ENCODE measurements around the gene BEND6. TPM values are rescaled to one million over a fixed set of nuclear protein-coding genes. Genes with fewer than 3 reads are reported as not detected.

BEND6 gene
- total RNA-seq, 1 experiment from 2014 or later: 18.9 TPM

GRCh38 chr6:56940977-56941376 is 13.9 kb upstream of the BEND6 start:
- no peak for DNase-seq (ENCODE audit: low spot score)

DNA sequence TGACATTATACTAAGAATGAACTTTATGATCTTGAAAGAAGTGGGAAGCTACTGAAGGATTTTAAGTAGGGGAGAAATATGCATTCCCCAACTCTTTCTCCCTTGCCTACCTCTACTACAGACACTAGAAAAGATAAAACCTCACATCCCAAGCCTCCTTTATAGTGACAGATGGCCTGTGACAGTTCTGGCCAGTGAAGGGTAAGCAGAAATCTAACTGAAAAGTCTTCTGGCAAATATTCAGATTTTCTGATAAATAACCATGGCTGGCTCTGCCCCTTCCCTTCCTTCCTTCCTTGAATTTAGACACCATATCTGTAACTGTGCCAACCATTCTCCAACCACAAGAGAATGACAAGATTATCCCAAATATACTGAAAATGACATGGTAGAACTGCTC is 10.2 kb upstream of the BEND6 start:
- DNase-seq (ENCODE audit: low spot score): no peak

DNA sequence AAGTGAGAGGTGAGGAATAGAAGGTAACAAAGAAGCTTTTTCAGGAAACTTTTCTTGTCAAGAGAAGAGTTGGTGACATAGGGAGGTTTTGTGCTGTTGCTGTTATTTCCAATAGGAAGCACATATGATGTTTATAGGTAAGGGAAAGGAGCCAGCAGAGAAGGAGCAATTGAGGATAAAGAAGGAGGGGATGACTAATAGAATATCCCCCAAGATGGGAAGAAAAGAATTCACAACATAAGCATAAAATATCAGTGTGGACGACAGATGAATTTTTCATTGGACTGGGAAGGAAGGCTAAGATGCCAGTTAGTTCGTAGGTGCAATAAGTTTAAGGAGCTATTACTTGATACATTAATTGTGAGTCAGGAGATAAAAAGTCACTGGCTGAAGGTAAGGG is 8.5 kb upstream of the BEND6 start:
- no peak for DNase-seq (ENCODE audit: low spot score)

DNA sequence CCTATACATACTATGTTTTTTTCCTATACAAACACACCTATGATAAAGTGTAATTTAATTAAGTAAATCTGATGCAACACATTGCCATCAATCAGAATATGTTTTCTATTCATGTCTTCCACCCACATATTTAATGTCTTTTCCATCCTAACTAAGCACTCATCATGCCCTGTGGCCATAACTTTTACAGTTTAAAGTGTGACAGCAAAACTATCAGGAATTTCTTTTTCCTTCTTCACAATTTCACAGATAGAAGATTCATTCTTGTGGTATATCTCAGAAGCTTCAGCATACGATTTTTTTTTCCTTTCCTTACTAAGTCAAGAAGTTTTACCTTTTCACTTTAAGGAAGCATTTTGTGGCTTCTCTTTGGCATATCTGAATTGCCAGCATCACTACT is 7.0 kb upstream of the BEND6 start:
- DNase-seq (ENCODE audit: low spot score): no peak

GRCh38 chr6:56949265-56949664 is 5.6 kb upstream of the BEND6 start:
- DNase-seq (ENCODE audit: low spot score): no peak

DNA sequence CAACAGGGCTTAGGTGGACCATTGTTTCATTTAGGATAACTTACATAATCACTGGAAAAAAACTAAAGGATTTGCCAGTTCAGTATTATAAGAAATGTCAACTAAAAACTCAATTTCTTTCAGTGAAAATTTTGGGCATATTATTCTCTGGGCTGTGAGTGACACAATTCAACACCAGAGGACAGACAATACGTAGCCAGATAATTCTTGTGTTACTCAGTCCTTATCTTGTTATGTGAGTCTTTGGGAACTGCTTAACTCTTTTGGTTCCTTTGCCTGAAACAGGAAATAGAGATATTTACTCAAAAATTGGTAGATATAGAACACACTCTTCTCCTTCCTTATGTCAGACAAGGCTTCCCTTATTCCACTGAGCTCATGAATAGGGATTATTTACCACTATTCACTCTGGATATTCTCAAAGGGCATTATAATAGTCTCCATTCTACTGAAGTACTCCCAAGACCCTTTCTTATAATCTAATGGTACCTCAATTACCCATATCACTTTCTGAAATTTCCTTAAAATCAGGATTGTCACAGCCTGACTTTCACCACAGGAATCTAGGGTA is 4.9 kb upstream of the BEND6 start:
- no peak for DNase-seq (ENCODE audit: low spot score)

GRCh38 chr6:56951049-56951831 is 3.7 kb upstream of the BEND6 start:
- DNase-seq (ENCODE audit: low spot score): no peak

DNA sequence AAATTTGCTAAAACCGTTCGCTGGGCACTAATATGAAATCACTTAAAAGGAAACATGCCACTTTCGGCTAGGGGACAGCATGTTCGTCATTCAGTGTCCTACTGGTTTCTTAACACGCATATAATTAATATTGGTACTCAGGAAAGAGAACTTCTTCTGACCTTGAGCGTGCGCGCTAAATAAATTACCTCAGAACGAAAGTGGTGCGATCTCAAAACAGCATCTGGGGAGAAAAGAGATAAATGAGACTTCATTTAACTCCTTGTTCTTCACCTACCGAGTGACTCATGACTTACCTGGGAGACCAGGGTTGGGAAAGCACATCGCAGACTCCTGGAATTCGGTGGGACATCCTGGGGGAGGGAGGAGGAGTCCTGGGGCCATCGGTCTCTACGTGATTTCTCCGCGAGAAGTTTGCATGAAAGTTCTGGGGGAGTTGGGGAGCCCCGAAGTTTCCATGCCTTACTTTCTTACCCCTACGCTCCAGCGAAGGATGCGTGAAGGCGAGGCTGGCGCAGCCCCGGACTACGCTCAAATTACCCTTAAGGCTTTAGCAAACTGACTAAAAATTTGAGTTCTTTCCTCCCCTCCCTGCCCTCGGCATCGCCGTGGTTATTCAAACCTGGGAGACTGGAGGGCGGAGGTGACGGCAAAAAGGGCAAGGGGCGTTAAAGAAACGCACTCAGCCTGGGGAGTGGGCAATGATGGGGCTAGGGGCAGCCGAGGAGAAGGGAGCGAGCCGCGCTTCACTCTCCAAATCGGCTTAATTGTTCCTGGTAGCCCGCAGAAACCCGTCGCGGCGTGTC is 1.1 kb upstream of the BEND6 start:
- DNase-seq (ENCODE audit: low spot score): no peak

DNA sequence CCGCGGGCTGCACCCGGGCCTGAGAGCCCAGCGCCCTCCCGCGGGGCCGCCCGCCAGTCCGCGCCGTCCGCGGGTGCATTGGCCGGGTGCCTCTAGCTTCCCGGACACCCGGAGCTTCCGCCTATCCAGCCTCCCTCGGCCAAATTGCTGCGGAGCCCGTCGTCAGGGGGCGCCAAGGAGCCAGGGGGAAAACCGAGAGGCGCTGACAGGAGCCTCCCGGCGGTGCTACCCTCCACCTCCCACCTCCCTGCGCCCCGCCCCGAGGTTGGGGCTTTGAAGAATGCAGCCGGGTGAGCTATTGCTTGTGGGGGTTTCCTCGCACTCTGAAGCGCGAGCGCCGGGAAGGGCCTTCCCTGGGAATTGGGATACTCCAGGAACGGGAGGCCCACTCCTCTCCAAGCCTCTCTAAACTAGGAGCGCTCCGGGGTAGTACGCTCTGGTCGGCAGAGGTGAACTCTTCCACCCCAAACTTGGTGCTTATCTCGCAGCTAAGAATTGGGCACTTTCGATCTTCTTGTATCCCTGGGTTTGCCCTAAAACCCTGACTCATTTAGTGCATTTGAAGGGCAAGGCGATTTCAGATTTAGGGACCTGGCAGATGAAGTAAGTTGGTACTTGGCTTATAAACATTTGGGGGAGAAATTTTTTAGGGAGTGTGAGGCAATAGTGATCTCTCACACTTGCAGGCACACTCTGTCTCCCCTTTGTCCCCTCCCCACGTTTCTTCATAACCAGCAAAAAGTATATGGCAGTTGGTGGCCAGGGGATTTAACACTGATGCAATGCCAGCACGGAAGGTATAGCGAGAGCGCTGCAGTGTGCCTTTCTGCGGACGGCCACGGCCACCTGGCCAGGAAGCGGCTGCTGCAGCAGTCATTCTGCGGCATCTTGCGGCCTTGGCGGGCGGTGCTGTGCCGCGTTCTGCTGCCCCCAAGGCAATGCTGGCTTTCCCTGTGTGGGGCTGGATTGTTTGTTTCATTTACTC is 556 bp downstream of the BEND6 start:
- DNase-seq (ENCODE audit: low spot score): peak; percentile 94

DNA sequence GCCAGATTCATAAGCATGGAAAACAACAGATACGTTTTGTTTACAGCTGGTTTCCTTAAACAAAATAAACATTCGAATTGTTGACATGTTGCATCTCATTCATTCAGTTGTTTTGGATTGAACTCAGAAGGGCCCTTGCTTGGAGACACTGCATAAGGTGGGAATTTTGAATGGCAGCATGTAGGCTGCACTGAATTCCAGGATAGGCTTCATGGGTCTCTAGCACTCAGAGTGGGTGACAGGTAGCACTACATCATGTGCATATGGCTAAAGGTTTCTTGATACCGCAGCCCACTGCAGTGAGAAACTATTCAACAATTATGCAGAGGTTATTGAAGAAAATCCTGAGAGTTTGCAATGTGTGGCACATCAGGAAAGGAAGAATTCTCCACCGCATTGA is 1.6 kb downstream of the BEND6 start:
- no peak for DNase-seq (ENCODE audit: low spot score)

- DNase-seq (ENCODE audit: low spot score): no peak
Observed at GRCh38 chr6:56957856-56958255, 2.9 kb downstream of the BEND6 start.

DNA sequence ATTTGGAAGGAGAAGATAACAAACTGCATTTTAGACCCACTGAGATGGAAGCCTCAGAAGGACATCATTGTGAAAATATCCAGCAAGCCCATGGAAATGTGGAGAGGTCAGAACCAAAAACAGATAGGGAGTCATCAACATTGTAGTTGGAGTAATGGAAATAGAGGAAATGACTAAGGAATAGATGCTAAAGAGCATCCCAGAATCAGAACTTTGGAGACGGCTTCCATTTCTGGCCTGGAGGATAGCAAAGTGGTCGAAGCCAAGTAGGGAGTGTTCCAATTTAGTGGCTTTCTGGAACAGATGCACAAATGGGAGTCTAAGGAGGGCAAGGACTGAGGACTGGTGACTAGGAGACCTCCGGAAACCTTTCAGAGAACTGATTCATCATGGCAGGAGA is 3.6 kb downstream of the BEND6 start:
- DNase-seq (ENCODE audit: low spot score): no peak

GRCh38 chr6:56959094-56959493 is 4.2 kb downstream of the BEND6 start:
- DNase-seq (ENCODE audit: low spot score): no peak

GRCh38 chr6:56959938-56960337 is 5.0 kb downstream of the BEND6 start:
- no peak for DNase-seq (ENCODE audit: low spot score)

DNA sequence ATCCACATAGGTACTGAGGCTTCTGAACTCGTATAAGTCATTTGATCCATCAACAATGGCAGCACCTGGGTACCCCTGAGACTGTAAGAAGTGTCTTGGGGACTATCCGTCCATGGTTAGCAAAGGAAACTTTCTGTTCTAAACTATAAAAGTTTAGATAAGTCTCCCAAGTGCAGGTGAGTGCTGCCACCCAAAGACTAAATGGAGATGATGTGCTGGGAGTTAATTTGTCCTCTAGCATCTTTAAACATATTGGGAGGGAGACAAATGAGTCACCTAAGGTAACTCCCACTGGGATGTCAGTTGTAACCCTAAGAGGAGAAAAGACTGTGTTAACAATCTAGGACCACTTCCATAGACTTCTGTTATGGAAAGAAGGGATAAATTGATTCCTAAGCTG is 6.2 kb downstream of the BEND6 start:
- DNase-seq (ENCODE audit: low spot score): no peak

DNA sequence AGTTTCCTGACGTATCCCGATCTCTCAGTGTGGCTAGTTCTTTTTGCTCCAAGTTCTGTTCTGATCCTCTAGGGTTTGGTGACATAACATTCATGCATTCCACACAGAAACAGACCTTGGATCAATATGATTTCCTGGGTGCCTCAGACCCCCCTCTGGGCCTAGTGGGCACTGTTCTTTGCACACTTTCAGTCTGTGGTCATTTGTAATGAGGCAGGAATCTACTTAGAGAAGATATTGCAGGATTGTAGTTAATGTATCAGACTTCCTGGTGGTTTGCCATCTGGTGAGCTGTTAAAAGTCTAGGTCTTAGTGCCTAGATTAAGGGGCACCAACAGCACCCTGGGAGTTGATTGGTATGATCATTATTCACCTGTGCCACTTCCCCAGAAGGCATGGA is 7.5 kb downstream of the BEND6 start:
- no peak for DNase-seq (ENCODE audit: low spot score)

DNA sequence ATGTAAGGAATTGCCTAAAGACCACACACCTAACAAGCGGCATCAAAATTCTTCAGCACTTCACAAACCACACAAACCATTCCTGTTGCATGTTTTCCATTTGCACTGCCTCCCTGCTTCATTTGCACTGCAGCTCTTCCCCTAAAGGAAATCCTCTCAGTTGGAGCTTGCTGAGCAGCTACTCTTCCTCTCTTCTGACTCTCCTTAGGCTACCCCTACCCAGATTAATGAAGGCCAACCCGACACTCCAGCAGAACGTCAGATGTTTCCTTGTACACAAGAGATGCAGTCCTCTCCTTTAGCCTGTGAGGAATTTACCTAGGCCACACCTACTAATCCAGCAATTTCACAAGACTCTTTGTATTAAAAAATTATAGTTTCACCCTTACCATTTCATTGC is 8.1 kb downstream of the BEND6 start:
- DNase-seq (ENCODE audit: low spot score): no peak

- no peak for DNase-seq (ENCODE audit: low spot score)
Observed at GRCh38 chr6:56963793-56964192, 8.9 kb downstream of the BEND6 start.

- DNase-seq (ENCODE audit: low spot score): no peak
Observed at GRCh38 chr6:56965126-56965525, 10.2 kb downstream of the BEND6 start.

DNA sequence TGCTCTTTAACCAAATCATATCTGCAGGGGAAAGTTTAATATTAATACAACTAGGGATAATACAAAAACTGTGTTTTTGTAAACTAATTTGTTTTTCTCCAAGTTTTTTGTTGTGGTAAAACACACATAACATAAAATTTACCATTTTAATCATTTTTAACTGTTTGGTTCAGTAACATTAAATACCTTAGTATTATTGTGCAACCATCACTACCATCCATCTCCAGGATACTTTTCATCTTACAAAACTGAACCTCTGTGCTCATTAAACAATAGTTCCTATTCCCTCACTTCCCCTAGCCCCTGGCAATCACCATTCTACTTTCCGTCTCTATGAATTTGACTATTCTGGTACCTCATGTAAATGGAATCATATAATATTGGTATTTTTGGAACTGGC is 15.9 kb downstream of the BEND6 start:
- no peak for DNase-seq (ENCODE audit: low spot score)

DNA sequence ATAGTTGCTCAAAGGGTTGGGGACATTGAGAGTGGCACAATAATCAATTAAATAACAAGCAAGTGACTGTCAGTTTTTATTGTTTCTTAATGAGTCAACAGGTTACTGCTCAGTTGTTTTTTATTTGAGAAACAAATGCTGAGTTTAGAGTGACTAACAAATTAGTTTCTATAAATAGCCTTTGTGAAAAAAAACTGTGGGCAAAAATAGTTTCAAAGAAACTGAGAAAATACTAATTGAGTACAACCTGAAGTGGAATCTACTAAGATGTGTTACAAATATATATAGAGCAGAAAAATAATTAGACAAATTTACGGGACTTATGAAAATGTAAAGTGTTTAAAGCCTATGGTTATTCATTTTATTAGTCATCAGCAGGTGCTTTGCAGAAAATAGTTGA is 22.3 kb downstream of the BEND6 start:
- DNase-seq (ENCODE audit: low spot score): no peak

- no peak for DNase-seq (ENCODE audit: low spot score)
Observed at GRCh38 chr6:56978530-56978929, 23.6 kb downstream of the BEND6 start.
